BJ (cell line): ENCODE data around the gene CCDC9. TPM values are rescaled to one million over a fixed set of nuclear protein-coding genes. Genes with fewer than 3 reads are reported as not detected.

ENCODE experiments used
- CTCF ChIA-PET: fragments of 350-600 bp; formaldehyde crosslinking; extraction: SDS; loops from one replicate; lab custom pipeline; 2021; ENCODE audit warnings: antibody characterized with exemption, inconsistent platforms; lab: Yijun Ruan, JAX
- POLR2A ChIA-PET: fragments of 300-600 bp; sonication (Branson Sonifier 250); formaldehyde crosslinking; extraction: SDS; loops from one replicate; lab custom pipeline; 2021; ENCODE audit warnings: antibody characterized with exemption; lab: Charles Lee
- DNase-seq: peaks from one replicate; pipeline ENCODE4 v3.0.0-alpha.2; 2011; ENCODE audit warnings: low read depth
- H3K27me3 ChIP-seq: 2 replicates; pipeline ENCODE4 v1.6.0; 2011; ENCODE audit warnings: low read length; ENCODE audit not compliant: control insufficient read depth, insufficient read depth
- H3K36me3 ChIP-seq: 2 replicates; pipeline ENCODE4 v1.5.1; 2011; ENCODE audit warnings: low read length; ENCODE audit not compliant: control insufficient read depth, insufficient read depth
- H3K4me3 ChIP-seq: 2 replicates; pipeline ENCODE4 v1.5.1; 2011; ENCODE audit warnings: low read depth, mild to moderate bottlenecking, control low read depth, low read length
- polyA plus RNA-seq: library from polyadenylated mRNA; depleted of rRNA; stranded (reverse); fragments of >200 nt; gene quantifications from 2 replicates; pipeline ENCODE4 v1.2.3, GENCODE V29; 2011
- TF ChIP-seq, protein P1 (sequence below): IDR thresholded peaks from 2 replicates; pipeline ENCODE4 v1.5.1; 2011; ENCODE audit warnings: low read depth, mild to moderate bottlenecking, control low read depth, inconsistent platforms, low read length, moderate library complexity; ENCODE audit not compliant: insufficient read depth

CCDC9 gene
- polyA plus RNA-seq, 1 experiment, result 4.1 TPM

DNA sequence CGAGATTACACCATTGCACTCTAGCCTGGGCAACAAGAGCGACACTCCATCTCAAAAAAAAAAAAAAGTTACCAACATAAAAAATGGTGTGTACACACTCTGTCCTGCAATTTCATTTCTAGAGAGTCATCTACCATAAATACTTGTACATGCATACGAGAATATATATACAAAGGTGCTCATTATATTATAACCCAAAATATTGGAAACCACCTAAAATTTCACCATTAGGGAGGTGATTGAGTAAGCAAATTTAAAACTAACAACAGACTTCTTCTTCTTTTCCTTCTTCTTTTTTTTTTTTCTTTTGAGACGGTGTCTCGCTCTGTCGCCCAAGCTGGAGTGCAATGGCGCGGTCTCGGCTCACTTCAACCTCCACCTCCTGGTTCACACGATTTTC is 45.9 kb downstream of the CCDC9 start:
- no peak overlapping the region for H3K4me3 ChIP-seq
- TF ChIP-seq, protein P1, sequence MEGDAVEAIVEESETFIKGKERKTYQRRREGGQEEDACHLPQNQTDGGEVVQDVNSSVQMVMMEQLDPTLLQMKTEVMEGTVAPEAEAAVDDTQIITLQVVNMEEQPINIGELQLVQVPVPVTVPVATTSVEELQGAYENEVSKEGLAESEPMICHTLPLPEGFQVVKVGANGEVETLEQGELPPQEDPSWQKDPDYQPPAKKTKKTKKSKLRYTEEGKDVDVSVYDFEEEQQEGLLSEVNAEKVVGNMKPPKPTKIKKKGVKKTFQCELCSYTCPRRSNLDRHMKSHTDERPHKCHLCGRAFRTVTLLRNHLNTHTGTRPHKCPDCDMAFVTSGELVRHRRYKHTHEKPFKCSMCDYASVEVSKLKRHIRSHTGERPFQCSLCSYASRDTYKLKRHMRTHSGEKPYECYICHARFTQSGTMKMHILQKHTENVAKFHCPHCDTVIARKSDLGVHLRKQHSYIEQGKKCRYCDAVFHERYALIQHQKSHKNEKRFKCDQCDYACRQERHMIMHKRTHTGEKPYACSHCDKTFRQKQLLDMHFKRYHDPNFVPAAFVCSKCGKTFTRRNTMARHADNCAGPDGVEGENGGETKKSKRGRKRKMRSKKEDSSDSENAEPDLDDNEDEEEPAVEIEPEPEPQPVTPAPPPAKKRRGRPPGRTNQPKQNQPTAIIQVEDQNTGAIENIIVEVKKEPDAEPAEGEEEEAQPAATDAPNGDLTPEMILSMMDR, result no peak
- DNase-seq, result no peak
- no peaks in the 10 kb centered on the region for H3K27me3 ChIP-seq
- ChIA-PET CTCF (interaction anchor here (1.7 to 2.4 kb wide), 2 partner anchors 89 to 126 kb away, joined by 7 to 8 read pairs; no protein-coding TSS in a partner anchor), POLR2A (no interaction called here)
- no peaks in the 10 kb centered on the region for H3K36me3 ChIP-seq

DNA sequence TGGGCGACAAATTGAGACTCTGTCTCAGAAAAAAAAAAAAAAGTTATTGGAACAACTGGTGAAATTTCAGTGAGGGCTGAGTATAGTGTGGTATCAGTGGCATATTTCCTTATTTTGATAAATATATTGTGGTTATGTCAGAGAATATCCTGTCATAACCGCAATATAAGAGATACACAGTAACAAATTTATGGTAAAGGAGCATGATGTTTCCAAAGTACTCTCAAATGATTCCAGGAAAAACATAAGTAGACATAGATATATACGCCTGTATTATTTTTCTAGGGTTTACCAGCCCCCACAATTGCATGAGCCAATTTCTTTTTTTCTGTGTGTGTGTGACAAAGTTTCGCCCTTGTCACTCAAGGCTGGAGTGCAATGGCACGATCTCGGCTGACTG is 47.6 kb downstream of the CCDC9 start:
- ChIA-PET CTCF (no interaction called here), POLR2A (no interaction called here)
- TF ChIP-seq, protein P1, result no peak
- no peaks in the 10 kb centered on the region for H3K27me3 ChIP-seq
- no peaks in the 10 kb centered on the region for H3K36me3 ChIP-seq
- DNase-seq, result no peak
- no peak overlapping the region for H3K4me3 ChIP-seq

DNA sequence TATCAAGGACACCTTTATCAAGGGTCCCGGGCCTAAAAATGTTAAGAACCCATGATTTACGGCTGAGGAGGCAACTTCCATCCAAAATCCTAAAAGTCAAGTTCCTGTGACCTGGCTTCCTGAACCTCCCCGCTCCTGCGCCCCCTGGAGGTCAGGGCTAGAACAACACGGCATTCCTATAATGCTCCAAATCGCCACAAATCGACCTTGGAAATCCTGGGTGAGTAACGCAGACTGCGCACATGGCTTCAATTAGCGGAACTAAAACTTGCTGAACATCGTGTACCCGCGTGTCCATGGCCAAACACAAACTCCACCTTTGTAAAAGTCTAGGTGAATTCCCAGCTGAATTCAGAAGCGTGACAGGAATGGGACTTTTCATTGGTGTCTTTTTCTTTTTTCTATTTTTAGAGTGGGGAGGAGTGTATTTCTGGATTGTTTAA is 49.0 kb downstream of the CCDC9 start:
- H3K4me3 ChIP-seq, result no peak overlapping the region
- DNase-seq, result peak; percentile 83
- CTCF ChIA-PET, result interaction anchor here (0.8 to 1.9 kb wide), 11 partner anchors 9 to 86 kb away, joined by 3 to 7 read pairs (median 5); partner anchors contain the start of gene DHX34
- TF ChIP-seq, protein P1, result peak; percentile 99
- no peaks in the 10 kb centered on the region for H3K27me3 ChIP-seq
- POLR2A ChIA-PET, result no interaction called here
- H3K36me3 ChIP-seq, result no peaks in the 10 kb centered on the region

DNA sequence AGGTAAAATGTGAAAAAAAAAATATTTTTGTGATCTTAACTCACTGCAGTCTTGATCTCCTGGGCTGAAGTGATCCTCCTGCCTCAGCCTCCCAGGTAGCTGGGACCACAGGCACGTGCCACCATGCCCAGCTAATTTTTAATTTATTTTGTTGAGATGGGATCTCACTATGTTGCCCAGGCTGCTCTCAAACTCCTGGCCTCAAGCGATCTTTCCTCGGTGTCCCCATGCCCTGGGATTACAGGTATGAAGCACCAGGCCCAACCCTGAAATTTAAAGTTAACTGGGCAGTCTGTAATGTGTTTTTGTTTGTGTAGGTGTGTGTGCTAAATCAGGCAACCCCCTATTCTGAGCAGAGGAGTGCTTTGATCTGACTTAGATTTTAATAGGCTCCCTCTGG is 50.0 kb downstream of the CCDC9 start:
- DNase-seq, result no peak
- no peaks in the 10 kb centered on the region for H3K27me3 ChIP-seq
- ChIA-PET CTCF (interaction anchor here (1.0 to 1.9 kb wide), 8 partner anchors 9 to 85 kb away, joined by 3 to 6 read pairs (median 4); no protein-coding TSS in a partner anchor), POLR2A (no interaction called here)
- no peaks in the 10 kb centered on the region for H3K36me3 ChIP-seq
- no peak overlapping the region for H3K4me3 ChIP-seq
- TF ChIP-seq, protein P1, result no peak

DNA sequence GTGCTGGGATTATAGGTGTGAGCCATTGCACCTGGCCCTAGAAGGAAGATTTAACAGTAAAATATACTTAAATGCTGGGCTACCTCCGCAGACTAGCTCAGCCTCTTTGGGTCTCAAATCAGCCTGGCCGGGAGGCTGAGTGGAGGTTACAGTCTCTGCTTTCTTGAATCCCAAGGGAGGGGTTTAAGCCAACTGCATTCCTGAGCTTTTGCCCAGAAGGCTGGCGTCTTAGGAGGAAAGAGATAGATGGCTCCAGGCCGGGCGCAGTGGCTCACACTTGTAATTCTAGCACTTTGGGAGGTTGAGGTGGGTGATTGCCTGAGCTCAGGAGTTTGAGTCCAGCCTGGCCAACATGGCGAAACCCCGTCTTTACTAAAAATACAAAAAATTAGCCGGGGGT is 52.7 kb downstream of the CCDC9 start:
- Histone ChIP-seq H3K4me3 (no peak overlapping the region), H3K27me3 (no peaks in the 10 kb centered on the region; the same call in 1 of the 2 replicates), H3K36me3 (no peaks in the 10 kb centered on the region)
- ChIA-PET CTCF (interaction anchor here (0.9 to 1.2 kb wide), 2 partner anchors 9 to 14 kb away, joined by 3 read pairs; no protein-coding TSS in a partner anchor), POLR2A (no interaction called here)
- TF ChIP-seq, protein P1, result no peak
- DNase-seq, result no peak
